ENCODE data around the gene MYO9A.

DNA sequence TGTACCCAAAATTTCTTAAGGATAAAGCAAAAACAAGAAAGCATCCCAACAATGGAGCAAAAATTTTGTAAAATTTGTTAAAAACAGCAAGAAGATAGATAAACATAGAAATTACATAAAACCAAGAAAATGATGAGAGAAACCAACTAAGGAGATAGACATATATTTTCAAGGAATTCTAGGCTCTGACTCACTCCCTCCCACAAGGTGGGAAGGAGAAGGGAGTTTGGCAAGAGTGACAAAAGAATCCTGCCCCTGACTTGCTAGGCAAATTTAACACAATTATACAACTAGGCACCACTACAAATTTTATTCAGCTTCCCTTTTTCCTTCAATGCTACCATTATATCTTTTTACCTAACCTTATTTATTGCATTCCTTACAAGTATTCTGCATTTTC lies 70.9 kb downstream of the MYO9A start:
- TF ChIP-seq ZNF274 (IDR thresholded peaks at IDR 0.05; ENCODE audit: low read depth, low read length) (no peak), YY1 (IDR thresholded peaks at IDR 0.05; ENCODE audit: insufficient read depth, insufficient read length) (no peak), SUZ12 (IDR thresholded peaks at IDR 0.05; ENCODE audit: extremely low read depth, insufficient read depth, insufficient read length) (no peak)

All from NT2/D1 (cell line).